HepG2 (cell line): ENCODE results near the gene TOLLIP. TPM values are rescaled to one million over a fixed set of nuclear protein-coding genes. Genes with fewer than 3 reads are reported as not detected.

Experiments
- BCL6 ChIP-seq: IDR thresholded peaks from 2 replicates; pipeline ENCODE4 v1.6.1; 2016; ENCODE audit warnings: missing genetic modification reagents, missing compliant biosample characterization
- CENPT ChIP-seq: sonication (generic); formaldehyde crosslinking; IDR thresholded peaks from 2 replicates; pipeline ENCODE4 v1.8.0; 2022; ENCODE audit warnings: low read depth, mild to moderate bottlenecking, moderate library complexity, missing genetic modification reagents
- ESRRA ChIP-seq: sonication (generic); formaldehyde crosslinking; IDR thresholded peaks from 2 replicates; pipeline ENCODE4 v1.5.1; 2020; ENCODE audit warnings: mild to moderate bottlenecking, low read depth, missing genetic modification reagents
- GPN1 ChIP-seq: sonication (generic); formaldehyde crosslinking; IDR thresholded peaks from 2 replicates; pipeline ENCODE4 v1.5.1; 2020; ENCODE audit warnings: missing genetic modification reagents, borderline replicate concordance
- HNF4A ChIP-seq: sonication (generic); formaldehyde crosslinking; IDR thresholded peaks from 2 replicates; pipeline ENCODE4 v1.4.0; 2020; ENCODE audit warnings: missing genetic modification reagents
- MEF2D ChIP-seq: sonication (generic); formaldehyde crosslinking; IDR thresholded peaks from 2 replicates; pipeline ENCODE4 v1.5.1; 2020; ENCODE audit warnings: mild to moderate bottlenecking, missing genetic modification reagents
- NFE2 ChIP-seq: sonication (generic); formaldehyde crosslinking; IDR thresholded peaks from 2 replicates; pipeline ENCODE4 v1.4.0; 2020; ENCODE audit warnings: missing genetic modification reagents
- NFE2L2 ChIP-seq: fragments of 150-350 bp; IDR thresholded peaks from 2 replicates; pipeline ENCODE4 v1.6.1; 2014; ENCODE audit warnings: low read length
- NFYC ChIP-seq: IDR thresholded peaks from 2 replicates; pipeline ENCODE4 v1.6.1; 2016; ENCODE audit warnings: missing genetic modification reagents, missing compliant biosample characterization
- SCMH1 ChIP-seq: sonication (generic); formaldehyde crosslinking; IDR thresholded peaks from 2 replicates; pipeline ENCODE4 v1.9.0; 2021; ENCODE audit warnings: missing genetic modification reagents, mild to moderate bottlenecking, borderline replicate concordance
- ZNF430 ChIP-seq: sonication (generic); formaldehyde crosslinking; IDR thresholded peaks from 2 replicates; pipeline ENCODE4 v1.9.0; 2021; ENCODE audit warnings: mild to moderate bottlenecking, missing genetic modification reagents
- ZNF570 ChIP-seq: sonication (generic); formaldehyde crosslinking; IDR thresholded peaks from 2 replicates; pipeline ENCODE4 v1.4.0; 2020; ENCODE audit warnings: mild to moderate bottlenecking, missing genetic modification reagents, borderline replicate concordance
- ZNF652 ChIP-seq: IDR thresholded peaks from 2 replicates; pipeline ENCODE4 v1.6.1; 2016; ENCODE audit warnings: low read depth, borderline replicate concordance
- ZNF660 ChIP-seq: sonication (generic); formaldehyde crosslinking; IDR thresholded peaks from 2 replicates; pipeline ENCODE4 v1.5.1; 2020; ENCODE audit warnings: mild to moderate bottlenecking, low read depth, missing genetic modification reagents, borderline replicate concordance
- ZNF773 ChIP-seq: sonication (generic); formaldehyde crosslinking; IDR thresholded peaks from 2 replicates; pipeline ENCODE4 v1.4.0; 2020; ENCODE audit warnings: missing genetic modification reagents, borderline replicate concordance
- ZNF780A ChIP-seq: sonication (generic); formaldehyde crosslinking; IDR thresholded peaks from 2 replicates; pipeline ENCODE4 v1.8.0; 2022; ENCODE audit warnings: mild to moderate bottlenecking, missing genetic modification reagents, moderate library complexity
- ZNF781 ChIP-seq: sonication (generic); formaldehyde crosslinking; IDR thresholded peaks from 2 replicates; pipeline ENCODE4 v1.5.1; 2020; ENCODE audit warnings: borderline replicate concordance, mild to moderate bottlenecking, missing genetic modification reagents; ENCODE audit errors: not compliant biosample characterization
- ZSCAN25 ChIP-seq: sonication (generic); formaldehyde crosslinking; IDR thresholded peaks from 2 replicates; pipeline ENCODE4 v1.8.0; 2022; ENCODE audit warnings: mild to moderate bottlenecking, missing genetic modification reagents
- ZSCAN29 ChIP-seq: sonication (generic); formaldehyde crosslinking; conservative IDR thresholded peaks from 2 replicates; pipeline ENCODE4 v1.4.0; 2020; ENCODE audit warnings: mild to moderate bottlenecking, missing genetic modification reagents
- ZSCAN9 ChIP-seq: IDR thresholded peaks from 2 replicates; pipeline ENCODE4 v1.6.1; 2016; ENCODE audit warnings: borderline replicate concordance
- polyA plus RNA-seq, 8 experiments: library from polyadenylated mRNA; depleted of rRNA in 3 of 8; stranded (reverse) in 7 of 8; unstranded in 1 of 8; fragments of >200 nt; fragmentation: Illumina TruSeq in 4 of 8; extraction: Trizol in 4 of 8; gene quantifications; 2 replicates each; pipeline versions ENCODE4 v1.2.1 to v1.2.3, GENCODE V29; 2011 to 2016; ENCODE audit warnings: low read depth in 4 of 8, missing spikeins in 1 of 8, mixed read lengths in 1 of 8; ENCODE audit not compliant: insufficient read depth in 1 of 8
- total RNA-seq, 5 experiments: library from RNA; depleted of rRNA; stranded (reverse); fragments of >200 nt; fragmentation: Illumina TruSeq; extraction: Trizol; gene quantifications; 2 replicates each; pipeline ENCODE4 v1.2.3, GENCODE V29; 2016; ENCODE audit warnings: low read depth in 1 of 5
- TF ChIP-seq, protein P1 (sequence below): sonication (generic); formaldehyde crosslinking; IDR thresholded peaks from 2 replicates; pipeline ENCODE4 v1.4.0; 2020; ENCODE audit warnings: missing genetic modification reagents
- TF ChIP-seq, protein P2 (sequence below): IDR thresholded peaks from 2 replicates; pipeline ENCODE4 v1.6.1; 2016; ENCODE audit warnings: low read depth, borderline replicate concordance
- TF ChIP-seq, protein P3 (sequence below): IDR thresholded peaks from 2 replicates; pipeline ENCODE4 v1.6.1; 2016; ENCODE audit warnings: missing compliant biosample characterization, missing genetic modification reagents, borderline replicate concordance
- TF ChIP-seq, protein P4 (sequence below): IDR thresholded peaks from 2 replicates; pipeline ENCODE4 v1.6.1; 2018; ENCODE audit warnings: missing genetic modification reagents

Gene TOLLIP
- total and polyA plus RNA-seq, 2 of the 13 experiments (the other 11 are each of a cell fraction or from before 2014, with no cell fraction given), result 25.9 to 47.5 TPM

DNA sequence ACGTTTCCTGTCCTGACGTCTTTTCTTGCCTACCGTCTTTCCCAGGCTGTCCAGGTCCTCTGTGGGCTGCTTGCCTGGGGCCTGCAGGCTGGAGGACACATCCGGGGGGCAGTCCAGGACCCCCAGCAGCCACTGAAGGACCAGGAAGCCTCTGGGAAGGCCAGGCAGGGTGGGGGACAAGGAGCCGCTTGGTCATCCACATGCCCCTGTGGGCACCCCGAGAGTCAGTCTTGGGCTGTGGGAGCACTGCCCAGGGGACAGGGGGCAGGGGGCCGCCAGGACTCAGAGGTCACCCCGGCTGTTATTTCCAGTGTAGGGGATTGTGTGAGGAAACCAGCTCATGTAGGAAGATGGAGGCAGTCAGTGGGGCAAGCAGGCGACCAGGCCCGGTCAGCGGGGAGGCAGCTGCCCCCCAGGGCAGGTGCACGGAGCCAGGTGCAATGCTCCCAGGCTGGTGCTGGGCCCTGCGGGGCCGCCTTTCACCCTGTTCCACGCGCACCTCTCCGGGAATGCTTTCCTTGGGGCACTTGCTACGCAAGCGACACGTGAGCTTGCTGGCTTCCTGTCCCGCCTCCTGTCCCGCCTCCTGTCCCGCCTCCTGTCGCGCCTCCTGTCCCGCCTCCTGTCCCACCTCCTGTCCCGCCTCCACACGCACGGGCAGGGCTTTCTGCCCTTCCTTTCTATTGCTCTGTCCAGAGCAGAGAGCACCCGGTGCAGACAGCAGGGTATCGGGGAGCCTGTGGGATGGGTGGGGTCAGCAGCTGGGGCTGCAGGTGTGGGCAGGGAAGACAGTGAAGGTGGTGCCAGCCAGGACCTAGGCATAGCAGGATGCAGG lies 47.0 kb downstream of the TOLLIP start (continued):
- TF ChIP-seq HNF4A (no peak), NFE2L2 (no peak), NFE2 (CRISPR knock-in tag) (no peak), MEF2D (CRISPR knock-in tag) (no peak), ZSCAN9 (CRISPR knock-in tag) (no peak; the same call in 1 of the 2 replicates), ESRRA (CRISPR knock-in tag) (0 out of 2 replicates have a peak, but pooled peaks have one; percentile 24), BCL6 (CRISPR knock-in tag) (no peak), ZNF660 (CRISPR knock-in tag) (no peak), ZNF781 (CRISPR knock-in tag) (no peak), NFYC (CRISPR knock-in tag) (no peak), GPN1 (CRISPR knock-in tag) (no peak), ZSCAN25 (CRISPR knock-in tag) (peak; percentile 35; the same call in 1 of the 2 replicates), ZNF780A (CRISPR knock-in tag) (no peak), SCMH1 (CRISPR knock-in tag) (no peak), ZNF430 (0 out of 2 replicates have a peak, but pooled peaks have one; percentile 72), ZNF570 (CRISPR knock-in tag) (no peak), CENPT (CRISPR knock-in tag) (no peak), ZNF652 (no peak), ZSCAN29 (CRISPR knock-in tag) (no peak), ZNF773 (CRISPR knock-in tag) (0 out of 2 replicates have a peak, but pooled peaks have one; percentile 58)
- TF ChIP-seq, protein P1, sequence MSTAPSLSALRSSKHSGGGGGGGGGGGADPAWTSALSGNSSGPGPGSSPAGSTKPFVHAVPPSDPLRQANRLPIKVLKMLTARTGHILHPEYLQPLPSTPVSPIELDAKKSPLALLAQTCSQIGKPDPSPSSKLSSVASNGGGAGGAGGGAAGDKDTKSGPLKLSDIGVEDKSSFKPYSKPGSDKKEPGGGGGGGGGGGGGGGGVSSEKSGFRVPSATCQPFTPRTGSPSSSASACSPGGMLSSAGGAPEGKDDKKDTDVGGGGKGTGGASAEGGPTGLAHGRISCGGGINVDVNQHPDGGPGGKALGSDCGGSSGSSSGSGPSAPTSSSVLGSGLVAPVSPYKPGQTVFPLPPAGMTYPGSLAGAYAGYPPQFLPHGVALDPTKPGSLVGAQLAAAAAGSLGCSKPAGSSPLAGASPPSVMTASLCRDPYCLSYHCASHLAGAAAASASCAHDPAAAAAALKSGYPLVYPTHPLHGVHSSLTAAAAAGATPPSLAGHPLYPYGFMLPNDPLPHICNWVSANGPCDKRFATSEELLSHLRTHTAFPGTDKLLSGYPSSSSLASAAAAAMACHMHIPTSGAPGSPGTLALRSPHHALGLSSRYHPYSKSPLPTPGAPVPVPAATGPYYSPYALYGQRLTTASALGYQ, result no peak
- TF ChIP-seq, protein P2, sequence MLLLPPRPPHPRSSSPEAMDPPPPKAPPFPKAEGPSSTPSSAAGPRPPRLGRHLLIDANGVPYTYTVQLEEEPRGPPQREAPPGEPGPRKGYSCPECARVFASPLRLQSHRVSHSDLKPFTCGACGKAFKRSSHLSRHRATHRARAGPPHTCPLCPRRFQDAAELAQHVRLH (CRISPR knock-in tag), result peak; percentile 43; the same call in 1 of the 2 replicates
- TF ChIP-seq, protein P3, sequence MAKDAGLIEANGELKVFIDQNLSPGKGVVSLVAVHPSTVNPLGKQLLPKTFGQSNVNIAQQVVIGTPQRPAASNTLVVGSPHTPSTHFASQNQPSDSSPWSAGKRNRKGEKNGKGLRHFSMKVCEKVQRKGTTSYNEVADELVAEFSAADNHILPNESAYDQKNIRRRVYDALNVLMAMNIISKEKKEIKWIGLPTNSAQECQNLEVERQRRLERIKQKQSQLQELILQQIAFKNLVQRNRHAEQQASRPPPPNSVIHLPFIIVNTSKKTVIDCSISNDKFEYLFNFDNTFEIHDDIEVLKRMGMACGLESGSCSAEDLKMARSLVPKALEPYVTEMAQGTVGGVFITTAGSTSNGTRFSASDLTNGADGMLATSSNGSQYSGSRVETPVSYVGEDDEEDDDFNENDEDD (CRISPR knock-in tag), result 0 out of 2 replicates have a peak, but pooled peaks have one; percentile 32
- TF ChIP-seq, protein P4, sequence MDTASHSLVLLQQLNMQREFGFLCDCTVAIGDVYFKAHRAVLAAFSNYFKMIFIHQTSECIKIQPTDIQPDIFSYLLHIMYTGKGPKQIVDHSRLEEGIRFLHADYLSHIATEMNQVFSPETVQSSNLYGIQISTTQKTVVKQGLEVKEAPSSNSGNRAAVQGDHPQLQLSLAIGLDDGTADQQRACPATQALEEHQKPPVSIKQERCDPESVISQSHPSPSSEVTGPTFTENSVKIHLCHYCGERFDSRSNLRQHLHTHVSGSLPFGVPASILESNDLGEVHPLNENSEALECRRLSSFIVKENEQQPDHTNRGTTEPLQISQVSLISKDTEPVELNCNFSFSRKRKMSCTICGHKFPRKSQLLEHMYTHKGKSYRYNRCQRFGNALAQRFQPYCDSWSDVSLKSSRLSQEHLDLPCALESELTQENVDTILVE (CRISPR knock-in tag), result no peak
